GM21723 (cell line): ENCODE measurements around the gene USP35.

Source experiments
- ATAC-seq: cut with Tn5 transposase; IDR thresholded peaks from one replicate; pipeline ENCODE4 v1.9.1; 2021; ENCODE audit warnings: mild to moderate bottlenecking, moderate library complexity; ENCODE audit not compliant: unreplicated experiment

USP35 gene

DNA sequence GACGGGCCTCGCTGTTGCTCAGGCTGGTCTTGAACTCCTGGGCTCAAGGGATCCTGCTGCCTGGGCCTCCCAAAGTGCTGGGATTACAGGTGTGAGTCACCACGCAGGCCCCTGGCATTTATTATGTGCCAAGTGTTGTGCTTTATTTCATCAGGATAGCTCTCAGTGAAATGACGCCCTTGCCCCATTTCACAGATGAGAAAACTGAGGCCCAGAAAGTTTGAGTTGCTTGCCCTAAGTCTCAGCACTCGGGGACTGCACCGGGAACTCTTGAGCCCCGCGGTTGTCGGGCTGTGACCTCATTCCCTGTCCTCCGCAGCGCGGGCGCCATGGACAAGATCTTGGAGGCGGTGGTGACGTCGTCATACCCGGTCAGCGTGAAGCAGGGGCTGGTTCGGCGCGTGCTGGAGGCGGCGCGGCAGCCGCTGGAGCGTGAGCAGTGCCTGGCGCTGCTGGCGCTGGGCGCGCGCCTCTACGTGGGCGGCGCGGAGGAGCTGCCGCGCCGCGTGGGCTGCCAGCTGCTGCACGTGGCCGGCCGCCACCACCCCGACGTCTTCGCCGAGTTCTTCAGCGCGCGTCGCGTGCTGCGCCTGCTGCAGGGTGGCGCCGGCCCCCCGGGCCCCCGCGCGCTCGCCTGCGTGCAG is 7.3 kb downstream of the USP35 start:
- no peak for ATAC-seq

DNA sequence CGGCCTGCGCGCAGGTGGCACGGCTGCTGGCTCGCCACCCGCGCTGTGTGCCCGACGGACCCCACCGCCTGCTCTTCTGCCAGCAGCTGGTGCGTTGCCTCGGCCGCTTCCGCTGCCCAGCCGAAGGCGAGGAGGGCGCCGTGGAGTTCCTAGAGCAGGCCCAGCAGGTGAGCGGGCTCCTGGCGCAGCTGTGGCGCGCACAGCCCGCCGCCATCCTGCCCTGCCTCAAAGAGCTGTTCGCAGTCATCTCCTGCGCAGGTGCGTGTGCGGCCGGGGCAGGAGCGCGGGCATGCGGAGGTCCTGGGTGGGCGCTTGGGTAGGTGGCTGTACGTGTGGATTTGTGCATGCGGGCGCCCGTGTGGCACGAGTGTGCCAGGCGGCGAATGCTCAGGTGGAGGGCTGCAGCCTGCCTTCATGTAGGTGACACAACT is 8.0 kb downstream of the USP35 start:
- no peak for ATAC-seq

DNA sequence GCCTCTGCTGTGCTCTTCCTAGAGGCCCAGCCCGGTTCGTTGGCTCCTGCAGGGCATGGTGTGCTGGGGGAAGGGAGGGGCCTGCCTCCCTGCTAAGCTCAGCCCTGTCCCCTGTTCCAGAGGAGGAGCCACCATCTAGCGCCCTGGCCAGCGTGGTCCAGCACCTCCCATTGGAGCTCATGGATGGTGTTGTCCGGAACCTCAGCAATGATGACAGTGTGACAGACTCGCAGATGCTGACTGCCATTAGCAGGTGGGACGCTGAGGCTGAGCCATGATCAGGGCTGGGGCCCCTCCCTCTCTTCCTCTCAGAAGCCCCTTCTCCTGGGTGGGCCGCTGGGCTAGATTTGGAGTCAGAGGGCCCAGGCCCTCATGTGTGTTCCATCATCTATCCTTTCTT is 9.1 kb downstream of the USP35 start:
- no peak for ATAC-seq

DNA sequence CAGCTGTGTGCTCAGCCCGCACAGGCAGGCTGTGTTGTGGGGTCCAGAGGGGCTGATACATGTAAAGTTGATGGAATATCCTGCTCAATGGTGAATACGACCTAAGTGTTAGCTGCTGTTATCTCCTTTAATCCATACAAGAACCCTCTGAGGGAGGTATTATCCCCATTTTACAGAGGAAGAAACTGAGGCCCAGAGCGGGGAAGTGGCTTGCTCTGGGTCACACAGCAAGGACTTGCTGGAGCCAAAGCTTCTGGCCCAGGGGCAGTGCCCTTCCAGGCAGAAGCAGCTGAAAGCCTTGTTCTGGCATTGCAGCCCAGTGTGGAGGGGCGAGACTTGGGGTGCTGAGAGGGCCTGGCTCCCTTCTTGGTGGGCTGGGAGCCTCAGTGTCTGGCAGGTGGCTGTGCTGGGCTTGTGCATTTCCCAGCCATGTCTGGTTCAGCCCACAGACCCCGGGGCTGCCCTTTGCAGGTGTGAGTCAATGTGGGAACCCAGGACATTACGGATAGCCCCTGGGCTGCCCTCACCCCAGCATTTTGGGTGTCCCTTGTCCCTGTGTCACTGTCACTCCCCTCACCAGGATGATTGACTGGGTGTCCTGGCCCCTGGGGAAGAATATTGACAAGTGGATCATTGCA is 10.4 kb downstream of the USP35 start:
- ATAC-seq: no peak

DNA sequence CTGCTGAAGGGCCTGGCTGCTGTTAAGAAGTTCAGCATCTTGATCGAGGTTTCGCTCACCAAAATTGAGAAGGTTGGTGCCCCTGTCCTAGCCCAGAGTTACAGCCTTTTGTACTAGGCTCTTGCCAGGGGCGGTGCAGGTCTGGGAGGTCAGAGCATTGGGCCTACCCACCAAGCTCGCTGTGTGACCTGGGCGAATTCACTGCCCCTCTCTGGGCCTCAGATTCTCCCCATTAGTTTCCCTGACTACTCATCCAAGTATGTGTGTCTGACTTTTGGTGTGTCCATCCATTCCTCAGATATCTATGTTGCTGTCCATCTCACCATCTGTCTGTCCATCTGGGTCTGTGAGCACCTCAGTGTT is 10.9 kb downstream of the USP35 start:
- ATAC-seq: no peak

DNA sequence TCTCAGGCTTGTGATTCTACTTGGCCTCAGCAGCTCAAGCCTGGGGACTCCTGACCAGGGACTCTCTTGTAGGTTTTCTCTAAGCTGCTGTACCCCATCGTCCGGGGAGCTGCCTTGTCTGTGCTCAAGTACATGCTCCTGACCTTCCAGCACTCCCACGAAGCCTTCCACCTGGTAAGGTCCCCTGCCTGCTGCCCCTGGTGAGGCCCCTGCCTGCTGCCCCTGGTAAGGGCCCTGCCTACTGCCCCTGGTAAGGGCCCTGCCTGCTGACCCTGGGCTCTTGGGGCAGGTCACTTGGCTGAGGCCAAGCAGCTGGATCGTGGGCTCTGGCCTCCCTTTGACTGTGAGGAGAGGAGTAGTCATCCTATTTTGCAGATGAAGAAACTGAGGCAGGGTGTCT is 11.3 kb downstream of the USP35 start:
- ATAC-seq: no peak

DNA sequence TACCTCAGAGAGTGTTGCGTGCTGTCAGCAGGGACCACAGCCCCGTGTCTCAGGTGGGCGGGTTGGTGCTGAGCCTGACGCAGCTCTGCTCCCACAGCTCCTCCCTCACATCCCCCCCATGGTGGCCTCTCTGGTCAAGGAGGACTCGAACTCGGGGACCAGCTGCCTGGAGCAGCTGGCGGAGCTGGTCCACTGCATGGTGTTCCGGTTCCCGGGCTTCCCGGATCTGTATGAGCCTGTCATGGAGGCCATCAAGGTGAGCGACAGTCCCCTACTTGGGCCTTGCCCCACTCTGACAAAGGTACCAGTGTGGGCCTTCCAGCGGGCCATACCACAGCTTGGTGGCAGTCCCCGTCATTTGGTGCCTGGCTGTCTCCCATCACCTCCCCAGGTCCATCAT is 11.8 kb downstream of the USP35 start:
- ATAC-seq: no peak

DNA sequence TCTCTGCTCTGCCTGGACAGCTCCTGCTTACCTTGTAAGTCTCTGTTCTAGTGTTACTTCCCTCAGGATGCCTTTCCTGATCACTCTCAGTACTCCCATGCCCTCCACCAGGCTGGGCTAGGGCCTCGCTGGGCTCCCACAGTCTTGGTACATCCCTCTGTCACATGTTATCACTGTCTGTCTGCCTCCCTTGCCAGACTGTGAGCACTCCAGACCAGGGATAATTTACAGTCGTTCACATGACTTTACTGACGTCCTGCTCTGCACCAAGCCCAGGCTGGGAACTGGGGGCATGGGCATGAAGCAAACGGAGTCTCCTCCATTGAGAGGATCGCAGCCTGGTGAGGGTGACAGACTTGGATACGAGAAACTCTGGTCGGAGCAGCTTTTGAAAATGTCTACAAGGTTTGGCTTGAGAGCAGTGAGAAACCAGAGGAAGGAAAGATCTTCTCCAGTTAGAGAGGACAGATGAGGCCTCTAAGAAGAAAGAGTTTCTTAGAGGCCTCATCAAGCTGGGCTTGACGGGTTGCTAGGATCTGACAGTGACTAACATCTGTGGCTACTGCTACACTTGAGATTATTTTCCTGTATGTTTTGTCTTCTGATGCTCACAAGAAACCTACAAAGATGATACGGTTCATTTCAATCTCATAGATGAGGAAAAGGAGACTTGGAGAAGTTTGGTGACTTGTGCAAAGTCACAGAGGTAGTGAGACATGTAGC is 12.5 kb downstream of the USP35 start:
- ATAC-seq: no peak

DNA sequence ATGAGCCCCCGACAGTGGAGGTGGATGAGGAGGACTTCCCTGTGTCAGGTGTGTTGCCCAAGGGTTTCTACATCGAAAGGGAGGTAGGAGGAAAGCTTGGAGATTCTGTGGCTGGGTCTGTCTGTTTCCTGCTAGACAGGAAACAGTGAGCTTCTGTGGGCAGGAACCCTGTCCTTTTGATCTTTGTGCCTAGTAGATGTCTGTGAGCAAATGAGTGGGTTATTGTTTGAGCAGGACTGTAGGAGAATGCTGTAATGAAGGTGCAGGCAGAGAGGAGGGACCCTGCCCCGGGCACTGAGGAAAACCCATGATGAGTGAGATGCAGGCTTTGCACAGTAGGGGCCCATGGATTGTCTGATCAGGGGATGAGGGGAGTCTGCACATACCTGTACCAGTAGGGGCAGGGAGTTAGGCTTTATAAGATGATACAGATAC is 14.0 kb downstream of the USP35 start:
- ATAC-seq: no peak

DNA sequence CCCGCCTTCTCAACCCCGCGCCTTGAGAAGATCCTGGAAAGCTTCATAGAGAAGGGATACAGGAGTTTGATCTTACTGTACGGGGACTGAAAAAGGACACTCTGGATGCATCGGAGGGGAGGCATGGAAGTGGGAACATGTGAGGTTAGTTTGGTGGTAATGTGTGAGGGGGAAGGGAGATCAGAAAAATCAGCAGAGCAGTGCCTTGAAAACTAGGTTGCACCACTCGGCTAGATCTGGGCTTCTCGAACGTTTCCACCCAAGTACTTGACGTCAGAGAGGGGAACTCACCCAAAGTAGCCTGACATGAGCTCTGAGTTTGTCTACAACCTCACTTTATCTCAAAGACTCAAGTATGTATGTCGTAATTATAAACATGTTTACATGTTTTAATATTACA is 14.5 kb downstream of the USP35 start:
- ATAC-seq: no peak

DNA sequence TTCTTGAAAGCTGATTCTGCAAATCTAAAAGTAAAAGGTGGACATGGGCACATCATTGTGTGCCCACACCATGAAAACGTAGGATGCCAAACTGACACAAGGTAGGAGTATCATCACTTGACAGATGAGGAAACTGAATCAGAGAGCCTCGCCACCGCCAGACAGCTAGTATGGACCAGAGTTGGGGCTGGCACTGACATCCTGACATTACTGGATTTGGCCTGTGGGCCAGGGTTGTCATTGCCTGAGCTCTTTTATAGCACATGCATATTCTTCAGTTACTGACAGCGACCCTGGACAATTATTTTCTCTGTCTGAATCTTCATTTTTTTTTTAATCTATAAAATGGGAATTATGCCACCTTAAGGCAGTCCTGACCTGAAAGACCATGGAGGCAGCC is 16.5 kb downstream of the USP35 start:
- no peak for ATAC-seq

DNA sequence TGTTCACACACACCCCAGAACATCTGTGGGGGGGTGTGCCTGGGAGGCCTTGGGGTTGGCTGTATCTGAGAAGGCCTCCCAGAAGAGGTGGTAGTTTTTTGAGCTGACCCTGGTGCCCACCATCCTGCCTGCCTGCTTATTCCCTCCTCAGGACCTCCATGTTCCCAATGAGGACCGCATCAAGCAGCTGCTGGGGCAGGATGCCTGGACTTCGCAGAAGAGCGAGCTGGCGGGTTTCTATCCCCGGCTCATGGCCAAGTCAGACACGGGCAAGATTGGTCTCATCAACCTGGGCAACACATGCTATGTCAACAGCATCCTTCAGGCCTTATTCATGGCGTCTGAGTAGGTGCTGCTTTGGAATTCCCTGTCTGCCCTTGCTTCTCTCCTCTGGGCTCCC is 17.0 kb downstream of the USP35 start:
- ATAC-seq: no peak

DNA sequence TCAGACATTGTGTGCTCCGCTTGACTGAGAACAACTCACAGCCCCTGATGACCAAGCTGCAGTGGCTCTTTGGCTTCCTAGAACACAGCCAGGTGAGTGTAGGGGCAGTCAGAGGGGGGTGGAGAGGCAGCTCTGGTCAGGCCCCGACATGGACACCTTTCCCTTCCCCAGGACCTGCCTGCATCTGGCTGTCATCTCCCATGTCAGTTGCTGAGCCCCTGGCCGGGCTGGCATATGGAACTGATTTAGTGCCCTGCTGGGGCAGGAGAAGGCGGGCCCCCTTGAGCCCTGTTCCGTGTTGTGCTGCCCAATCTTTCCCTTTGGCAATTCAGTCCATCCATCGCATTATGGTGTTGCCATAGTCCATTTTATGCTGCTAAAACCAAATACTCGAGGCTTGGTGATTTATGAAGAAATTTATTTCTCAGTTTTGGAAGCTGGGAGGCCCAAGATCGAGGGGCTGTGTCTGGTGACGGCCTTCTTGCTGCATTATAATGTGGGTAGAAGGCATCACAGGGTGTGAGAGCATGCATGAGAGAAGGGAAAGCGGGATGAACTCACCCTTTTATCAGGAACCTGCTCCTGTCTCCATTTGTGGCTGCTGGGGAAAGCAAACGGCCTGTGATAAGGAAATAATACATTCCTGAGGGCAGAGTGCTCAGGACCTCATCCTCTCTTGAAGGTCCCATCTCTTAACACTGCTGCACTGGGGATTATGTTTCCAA is 19.0 kb downstream of the USP35 start:
- no peak for ATAC-seq

DNA sequence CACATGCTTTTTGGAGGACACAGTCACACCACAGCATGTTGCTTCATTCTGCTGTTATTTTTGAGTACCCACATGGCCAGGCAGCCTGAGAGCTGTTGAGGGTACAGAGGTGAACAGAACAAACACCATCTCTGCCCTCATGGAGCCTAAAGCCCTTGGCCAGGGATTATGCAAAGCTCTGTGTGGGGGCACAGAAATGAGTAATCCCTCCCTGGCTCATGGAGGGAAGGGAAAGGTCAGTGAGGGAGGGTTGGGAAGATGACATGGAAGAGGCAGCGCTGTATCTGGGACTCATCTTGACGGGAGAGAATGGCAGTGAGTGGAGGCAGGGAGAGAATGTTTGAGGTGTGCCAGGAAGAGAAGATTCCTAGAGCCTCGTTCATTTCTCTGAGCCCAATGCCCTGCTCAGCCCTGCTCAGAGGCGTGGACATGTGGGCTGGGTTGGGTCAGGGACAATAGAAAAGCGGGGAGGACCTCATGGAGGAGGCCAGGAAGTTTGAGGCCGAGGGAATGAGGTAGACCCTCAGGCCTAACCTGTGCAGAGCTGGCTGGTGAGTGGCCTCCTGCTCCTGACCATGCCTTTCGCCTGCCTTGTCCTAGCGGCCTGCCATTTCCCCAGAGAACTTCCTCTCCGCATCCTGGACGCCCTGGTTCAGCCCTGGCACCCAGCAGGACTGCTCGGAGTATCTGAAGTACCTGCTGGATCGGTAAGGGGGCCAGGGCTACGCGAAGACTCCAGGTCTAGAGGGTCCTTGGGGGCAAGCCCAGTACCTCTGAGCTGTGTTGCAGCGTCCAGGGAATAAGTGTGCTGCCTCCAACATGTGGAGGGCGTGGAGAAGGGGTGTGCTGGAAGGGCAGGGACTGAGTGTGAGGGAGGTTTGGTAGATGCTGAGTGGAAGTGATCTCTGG is 19.8 kb downstream of the USP35 start:
- ATAC-seq: no peak

DNA sequence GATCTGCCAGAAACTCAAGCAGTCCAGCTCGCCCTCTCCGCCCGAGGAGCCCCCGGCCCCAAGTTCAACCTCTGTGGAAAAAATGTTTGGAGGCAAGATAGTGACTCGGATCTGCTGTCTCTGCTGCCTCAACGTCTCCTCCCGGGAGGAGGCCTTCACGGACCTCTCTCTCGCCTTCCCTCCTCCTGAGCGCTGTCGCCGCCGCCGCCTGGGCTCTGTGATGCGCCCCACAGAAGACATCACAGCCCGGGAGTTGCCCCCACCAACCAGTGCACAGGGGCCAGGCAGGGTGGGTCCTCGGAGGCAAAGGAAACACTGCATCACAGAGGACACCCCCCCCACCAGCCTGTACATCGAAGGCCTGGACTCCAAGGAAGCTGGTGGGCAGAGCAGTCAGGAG is 20.8 kb downstream of the USP35 start:
- ATAC-seq: no peak

DNA sequence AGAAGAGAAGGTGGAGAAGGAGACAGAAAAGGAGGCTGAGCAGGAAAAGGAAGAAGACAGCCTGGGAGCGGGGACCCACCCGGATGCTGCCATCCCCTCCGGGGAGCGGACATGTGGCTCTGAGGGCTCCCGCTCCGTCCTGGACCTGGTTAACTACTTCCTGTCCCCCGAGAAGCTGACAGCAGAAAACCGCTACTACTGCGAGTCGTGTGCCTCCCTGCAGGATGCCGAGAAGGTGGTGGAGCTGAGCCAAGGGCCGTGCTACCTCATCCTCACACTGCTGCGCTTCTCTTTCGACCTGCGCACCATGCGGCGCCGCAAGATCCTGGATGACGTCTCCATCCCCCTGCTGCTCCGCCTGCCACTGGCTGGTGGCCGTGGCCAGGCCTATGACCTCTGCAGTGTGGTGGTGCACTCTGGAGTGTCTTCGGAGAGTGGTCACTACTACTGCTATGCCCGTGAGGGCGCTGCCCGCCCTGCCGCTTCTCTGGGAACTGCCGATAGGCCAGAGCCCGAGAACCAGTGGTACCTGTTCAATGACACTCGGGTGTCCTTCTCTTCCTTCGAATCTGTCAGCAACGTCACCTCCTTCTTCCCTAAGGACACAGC is 21.4 kb downstream of the USP35 start:
- ATAC-seq: no peak

DNA sequence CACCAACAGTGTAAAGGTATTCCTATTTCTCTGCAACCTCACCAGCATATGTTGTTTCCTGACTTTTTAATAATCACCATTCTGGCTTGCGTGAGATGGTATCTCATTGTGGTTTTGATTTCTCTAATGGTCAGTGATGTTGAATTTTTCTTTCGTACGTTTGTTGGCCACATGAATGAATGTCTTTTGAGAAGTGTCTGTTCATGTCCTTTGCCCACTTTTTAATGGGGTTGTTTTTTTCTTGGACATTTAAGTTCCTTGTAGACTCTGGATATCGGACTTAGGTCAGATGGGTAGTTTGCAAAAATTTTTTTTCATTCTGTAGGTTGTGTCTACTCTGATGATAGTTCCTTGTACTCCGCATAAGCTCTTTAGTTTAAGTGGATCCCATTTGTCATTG is 22.8 kb downstream of the USP35 start:
- ATAC-seq: no peak

DNA sequence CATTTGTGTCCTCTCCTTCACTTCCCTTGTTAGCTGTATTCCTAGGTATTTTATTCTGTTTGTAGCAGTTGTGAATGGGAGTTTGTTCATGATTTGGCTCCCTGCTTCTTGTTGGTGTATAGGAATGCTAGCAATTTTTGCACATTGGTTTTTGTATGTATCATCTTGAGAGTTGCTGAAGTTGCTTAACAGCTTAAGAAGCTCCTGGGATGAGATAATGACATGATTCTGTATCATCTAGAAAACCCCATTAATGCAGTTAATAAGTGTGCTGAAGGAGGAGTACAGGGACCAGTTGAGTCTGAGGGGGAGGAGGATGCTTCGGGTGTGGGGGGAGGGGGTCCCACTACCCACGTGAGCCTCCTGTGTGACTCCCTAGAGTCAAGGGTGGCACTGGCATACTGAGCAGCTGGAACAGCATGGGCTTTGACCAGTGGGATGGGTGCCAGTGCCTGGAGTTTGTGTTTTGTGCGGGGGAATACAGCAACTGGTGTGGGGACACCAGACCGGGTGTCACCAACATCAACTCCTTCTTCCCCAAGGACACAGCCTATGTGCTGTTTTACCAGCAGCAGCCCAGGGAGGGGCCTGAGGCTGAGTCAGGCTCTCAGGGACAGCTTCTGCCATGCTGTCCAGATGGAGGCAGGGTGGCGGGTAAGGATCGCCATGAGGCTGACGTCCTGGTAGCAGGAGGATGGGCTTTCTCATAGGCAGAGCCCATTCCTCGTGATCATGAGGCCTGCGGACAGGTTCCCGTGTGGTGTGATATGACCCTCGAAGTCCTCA is 24.1 kb downstream of the USP35 start:
- ATAC-seq: no peak

DNA sequence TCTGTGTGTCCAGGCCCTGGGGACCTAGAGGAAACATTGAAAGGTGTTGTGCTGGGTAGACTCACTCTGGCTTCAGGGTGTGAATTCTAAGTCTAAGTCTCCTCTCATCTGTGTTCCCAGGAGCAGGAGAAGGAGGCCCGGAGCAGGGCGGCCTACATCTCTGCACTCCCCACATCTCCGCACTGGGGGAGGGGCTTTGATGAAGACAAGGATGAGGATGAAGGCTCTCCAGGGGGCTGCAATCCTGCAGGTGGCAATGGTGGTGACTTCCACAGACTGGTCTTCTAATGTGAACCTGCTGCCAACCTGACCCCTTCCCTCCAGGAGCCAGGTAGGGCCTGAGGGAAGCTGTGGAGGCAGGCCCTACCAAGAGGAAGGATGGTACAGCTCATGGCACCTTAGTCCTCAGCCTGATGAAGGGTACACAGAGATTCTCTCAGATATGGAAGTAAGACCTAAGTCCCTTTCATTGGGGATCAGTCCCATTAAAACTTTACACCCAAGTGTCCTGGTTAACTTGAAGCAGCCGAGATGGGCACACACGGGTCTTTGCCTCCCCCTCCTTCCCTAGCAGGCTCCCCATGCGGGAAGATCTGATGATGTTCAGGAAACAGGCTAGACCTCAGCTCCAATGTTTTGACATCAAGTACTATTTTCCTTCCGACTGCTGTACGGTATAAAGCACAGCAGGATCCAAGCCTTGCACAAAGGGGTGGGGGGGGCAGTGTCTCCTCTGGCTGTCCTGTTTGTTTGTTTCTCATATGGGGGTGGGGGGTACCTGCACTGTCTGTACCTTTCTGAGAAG is 25.0 kb downstream of the USP35 start:
- no peak for ATAC-seq
